ENCODE results near the gene TUBA8.
"Not testable (repeated sequence)": the region's sequence is repeated elsewhere in the genome, so short reads cannot be mapped to it uniquely, and the experiment has no call there.

- TF ChIP-seq CTCF, POLR2A (IDR thresholded peaks at IDR 0.05): not testable (repeated sequence)
Observed at GRCh38 chr22:18123476-18124025, 12.9 kb downstream of the TUBA8 start.
